HG03354 (cell line): ENCODE data around the gene CPA1.

Experiments used
- ATAC-seq: cut with Tn5 transposase; IDR thresholded peaks from one replicate; pipeline ENCODE4 v1.9.1; 2021; ENCODE audit warnings: mild to moderate bottlenecking; ENCODE audit not compliant: unreplicated experiment, poor library complexity, severe bottlenecking

Gene CPA1

DNA sequence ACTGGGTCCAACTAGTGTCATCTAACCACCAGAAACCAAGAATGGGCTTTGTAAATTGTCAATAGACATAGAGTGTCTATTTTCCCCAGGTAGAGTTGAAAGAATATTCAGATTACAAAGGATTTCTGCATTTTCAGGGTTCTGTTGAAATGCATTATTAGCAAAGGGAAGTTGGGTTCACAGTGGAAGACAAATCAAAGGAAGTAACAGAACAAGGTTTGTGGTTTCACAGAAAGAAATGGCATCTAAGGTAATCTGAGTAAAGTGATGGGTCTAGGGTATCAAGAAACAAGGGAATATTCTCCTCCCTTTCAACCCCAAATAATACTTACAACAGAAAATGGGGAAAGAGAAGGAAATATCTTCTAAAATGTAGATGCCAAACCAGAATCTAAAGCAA lies 34.7 kb downstream of the CPA1 start:
- ATAC-seq: no peak

DNA sequence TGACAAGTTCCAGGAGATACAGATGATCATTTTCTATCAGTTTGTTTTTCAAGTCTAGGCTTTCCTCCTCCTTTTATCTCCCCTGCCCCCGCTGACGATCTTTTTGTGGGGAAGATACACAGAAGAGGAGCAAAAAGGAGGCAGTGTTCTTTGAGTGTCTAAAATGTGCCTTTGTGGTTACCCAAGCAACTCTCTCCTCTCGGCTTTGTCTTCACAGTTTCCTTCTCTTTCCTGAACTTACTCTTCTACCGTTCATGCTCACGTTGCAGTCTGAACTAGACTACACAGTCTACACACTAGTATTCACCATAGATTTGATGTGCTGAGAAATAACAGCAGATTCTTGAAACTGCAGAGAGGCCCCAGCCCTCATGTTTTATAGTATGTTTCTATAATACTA lies 36.9 kb downstream of the CPA1 start:
- no peak for ATAC-seq

DNA sequence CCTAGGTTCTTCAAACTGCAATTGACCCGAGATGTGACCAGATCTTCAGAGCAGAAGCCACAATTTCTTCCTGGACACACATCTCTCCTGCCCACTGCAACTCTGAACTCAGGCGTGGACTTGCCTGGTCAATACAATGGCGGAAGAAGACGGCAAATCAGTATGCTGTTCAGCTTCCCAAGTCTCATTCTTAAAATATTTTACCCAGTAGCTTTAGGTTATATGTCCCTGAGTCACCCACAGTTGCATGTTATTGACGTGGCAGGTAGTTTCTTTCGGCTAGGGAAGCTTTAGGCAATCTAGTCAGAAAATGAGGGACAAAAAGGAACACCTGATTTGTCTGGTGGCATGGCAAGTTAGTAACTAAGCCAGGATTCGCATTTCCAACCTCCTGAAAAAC lies 38.0 kb downstream of the CPA1 start:
- ATAC-seq: no peak

DNA sequence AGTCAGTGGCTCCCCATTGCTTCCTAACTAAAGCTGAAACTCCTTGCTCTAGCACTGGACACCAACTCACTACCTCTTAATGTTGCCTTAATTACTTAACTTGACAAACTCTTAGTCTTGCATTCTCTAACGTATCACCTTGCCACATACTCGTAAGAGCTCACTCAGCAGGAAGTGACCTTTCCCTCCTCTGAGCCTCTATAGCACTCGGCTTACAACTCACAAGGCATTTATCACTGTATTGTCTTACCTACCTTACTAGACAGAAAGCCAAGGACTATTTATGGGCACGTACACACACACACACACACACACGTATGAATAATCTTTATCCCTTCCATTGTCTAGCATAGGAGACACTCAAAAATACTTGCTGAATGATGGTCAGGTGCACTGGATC lies 39.4 kb downstream of the CPA1 start:
- ATAC-seq: no peak

DNA sequence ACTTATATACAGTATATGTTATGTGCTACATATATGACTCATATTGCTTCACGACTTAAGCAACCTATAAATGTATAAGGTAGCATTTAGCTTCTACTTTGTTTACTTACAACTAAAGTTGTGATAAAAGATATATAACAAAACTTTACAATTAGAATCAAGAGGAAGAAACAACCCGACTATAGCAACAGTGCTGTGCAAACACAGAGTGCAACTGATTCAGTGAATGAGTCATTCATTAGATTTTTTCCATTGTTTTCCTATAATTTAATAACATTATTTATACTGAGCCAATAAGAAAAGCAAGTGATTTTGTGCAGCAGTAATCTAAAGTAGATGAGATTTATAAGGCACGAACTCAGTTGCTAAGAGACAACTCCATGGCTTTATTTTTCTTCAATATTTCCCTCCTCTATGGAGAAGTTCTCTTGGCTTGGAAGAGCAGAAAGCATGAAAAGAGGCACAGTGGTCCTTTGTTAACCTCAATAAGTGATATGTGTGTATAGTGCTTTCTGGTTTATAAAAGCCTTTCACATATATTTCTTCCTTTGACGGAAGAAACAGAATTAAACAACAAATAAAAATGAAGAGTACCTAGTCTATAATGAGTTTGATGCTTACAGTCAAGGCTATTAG lies 40.8 kb downstream of the CPA1 start:
- ATAC-seq: no peak

DNA sequence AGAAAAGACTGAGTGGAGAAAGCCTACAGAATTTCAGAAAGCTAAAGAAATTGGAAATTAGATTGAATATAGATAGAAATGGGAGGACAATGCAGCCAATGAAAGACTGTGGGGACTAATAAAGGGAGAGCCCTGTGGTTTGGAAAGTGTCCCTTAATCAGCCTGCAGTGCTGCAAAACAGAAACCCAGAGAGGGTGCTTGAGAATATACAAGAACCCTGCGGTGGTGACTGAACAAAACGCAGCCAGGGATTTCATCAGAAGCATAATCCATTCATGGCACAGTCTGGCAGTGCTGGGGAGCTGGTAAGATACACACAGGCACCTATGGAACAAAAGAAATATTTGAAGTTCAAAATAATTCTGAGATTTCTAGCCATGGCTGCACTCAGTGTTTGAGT lies 41.4 kb downstream of the CPA1 start:
- no peak for ATAC-seq

DNA sequence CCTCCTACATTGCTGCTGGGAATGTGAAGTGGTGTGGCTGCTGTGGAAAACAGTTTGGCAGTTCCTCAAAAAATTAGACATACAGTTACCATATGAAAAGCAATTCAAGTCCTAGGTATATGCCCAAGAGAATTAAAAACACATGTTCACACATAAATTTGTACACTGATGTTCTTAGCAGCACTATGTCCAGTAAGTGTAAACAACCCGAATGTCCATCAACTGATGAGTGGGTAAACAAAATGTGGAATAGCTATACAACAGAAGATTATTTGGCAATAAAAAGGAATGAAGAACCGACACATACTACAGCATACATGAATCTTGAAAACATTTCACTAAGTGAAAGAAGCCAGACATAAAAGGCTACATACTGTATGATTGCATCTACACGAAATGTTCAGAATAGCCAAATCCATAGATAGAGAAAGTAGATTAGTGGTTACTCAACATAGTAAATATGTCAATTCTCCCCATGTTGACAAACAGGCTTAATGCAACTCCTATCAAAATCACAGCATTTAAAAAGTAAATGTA lies 43.3 kb downstream of the CPA1 start:
- no peak for ATAC-seq

DNA sequence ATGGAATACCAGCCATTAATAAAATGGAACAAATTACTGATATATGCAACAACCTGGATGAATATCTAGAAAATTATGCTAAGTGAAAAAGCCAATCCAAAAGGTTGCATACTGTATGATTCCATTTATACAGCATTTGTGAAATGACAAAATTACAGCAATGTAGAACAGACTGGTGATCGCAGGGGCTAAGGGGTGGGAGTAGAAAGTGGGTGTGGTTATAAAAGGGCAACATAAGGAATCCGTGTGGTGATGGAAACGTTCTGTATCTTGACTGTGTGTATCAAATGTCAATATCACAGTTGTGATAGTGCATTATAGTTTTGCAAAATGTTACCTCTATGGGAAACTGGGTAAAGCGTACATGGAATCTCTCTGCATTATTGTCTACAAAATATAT lies 45.5 kb downstream of the CPA1 start:
- ATAC-seq: no peak

DNA sequence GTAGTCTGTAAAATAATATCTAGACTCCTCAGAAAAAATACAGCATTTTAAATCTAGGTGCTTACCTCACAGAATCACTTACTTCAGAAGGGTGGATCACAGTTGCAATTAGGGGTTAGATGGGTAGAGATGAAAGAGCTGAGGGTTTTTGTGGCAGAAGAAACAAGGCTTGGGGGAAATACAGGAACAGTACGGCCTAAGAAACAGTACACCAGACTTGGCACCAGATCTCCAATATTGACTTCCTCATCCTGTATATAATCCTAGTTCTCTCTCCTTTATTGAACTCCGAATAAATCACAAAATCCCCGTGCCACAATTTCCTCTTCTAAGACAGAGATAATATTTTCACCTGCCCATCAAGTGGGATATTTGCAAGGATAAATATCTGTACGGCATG lies 46.3 kb downstream of the CPA1 start:
- ATAC-seq: no peak

DNA sequence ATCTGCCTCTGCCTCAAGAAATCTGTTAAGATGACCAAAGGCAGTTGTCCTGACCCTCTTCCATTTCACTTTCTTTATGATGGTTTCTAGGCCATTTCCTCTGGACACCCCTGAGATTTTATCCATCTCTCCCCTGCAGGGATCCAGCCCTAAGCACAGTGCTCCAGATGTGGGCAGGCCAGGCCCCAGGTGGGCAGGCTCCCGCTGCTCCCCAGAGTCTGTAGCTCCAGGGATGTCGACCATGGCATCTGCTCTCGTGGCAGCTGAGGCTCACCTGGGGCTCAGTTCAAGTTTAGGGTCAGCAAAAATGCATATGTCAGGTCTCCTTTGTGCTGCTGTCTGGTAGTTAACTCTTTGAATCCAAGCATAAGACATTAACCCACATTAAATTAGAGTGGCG lies 48.7 kb downstream of the CPA1 start:
- ATAC-seq: no peak

DNA sequence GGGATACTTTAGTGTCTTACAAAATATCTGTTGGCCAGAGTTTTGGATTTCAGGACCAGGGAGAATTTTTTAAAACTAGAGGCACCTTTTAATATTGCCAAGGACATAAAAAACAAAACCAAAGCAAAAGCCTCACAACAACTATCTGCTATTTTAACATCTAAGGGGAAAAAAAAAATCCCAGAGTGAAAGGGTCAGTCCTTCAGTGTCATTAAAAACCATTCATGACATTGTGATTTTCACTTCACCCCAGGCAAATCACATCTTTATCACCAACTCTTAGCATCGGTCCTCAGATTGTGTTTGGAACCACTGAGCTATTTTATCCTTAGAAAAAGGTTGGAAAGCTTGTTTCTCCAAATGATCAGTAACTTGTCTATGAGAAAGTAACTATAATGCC lies 49.8 kb downstream of the CPA1 start:
- no peak for ATAC-seq

DNA sequence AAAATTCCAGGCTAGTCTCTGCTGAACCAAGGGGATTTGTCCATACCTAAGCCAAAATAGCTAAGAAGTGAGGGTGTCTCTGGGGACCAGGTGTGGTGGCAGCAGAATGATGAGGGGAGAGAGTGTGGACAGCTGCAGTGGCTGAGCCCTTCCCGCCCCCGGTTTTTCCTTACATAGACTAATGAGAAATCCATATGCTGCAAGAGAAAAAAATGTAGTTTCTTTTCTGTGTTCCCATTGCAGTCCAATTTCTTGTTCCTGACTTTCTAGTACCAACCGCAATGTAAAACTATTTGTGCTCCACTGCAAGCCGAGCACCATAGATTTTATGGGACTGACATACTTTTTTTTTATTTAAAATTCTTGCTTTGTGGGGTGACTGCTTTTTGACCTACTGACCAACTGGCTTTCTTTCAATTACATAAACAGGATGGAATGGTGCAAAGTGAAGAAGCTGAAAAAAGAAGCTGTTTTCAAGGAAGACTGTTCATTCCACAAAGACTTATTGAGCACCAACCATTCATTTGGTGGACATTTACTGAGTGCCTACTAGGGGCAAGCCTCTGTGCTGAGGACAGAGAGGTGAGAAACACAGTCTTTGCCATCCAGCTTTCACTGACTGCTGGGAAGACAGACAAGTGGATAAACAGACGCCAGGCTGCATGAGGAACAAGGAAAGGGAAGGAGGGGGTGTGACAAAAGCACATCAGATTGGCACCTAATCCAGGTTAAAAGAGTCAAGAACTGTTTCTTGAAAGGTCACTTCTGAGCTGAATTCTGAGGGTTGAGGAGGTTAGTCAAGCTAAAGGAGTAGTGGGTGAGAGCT lies 50.8 kb downstream of the CPA1 start:
- ATAC-seq: no peak

DNA sequence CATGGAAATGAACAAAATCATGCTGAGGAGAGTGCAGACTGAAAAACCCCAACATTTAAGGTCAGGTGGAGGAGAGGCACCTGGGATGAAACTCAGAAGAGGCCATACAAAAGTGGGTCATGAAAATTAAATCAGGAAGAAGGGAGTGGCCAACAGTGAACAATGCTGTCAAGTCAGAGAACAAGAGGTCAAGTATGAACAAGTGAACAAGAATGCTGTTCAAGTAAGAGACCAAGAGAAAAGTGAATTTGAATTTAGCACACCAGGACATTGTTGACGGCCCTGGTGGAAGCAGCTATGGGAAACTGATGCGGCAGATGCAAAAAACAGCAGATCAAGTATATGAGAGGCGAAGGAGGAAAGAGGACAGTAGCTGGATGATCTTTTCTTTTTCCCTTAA lies 52.6 kb downstream of the CPA1 start:
- no peak for ATAC-seq

DNA sequence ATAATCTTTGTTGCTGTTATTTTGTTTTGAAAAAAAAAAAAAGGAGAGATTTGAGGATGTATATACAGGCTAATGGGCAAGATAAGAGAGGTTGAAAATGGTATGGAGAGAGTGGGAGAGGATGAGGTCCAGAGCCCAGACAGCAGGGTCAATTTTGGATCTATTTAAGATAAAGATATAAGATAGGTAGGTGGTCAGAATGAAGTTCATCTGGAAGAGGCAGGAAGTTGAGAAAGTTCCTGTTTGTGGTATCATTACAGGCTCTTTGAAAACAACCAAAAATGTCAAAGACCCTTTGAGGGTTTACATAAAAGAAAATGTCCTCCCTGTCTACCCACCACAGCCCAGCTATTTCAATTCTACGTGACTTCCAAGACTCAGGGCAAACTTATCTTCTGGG lies 53.0 kb downstream of the CPA1 start:
- ATAC-seq: no peak

DNA sequence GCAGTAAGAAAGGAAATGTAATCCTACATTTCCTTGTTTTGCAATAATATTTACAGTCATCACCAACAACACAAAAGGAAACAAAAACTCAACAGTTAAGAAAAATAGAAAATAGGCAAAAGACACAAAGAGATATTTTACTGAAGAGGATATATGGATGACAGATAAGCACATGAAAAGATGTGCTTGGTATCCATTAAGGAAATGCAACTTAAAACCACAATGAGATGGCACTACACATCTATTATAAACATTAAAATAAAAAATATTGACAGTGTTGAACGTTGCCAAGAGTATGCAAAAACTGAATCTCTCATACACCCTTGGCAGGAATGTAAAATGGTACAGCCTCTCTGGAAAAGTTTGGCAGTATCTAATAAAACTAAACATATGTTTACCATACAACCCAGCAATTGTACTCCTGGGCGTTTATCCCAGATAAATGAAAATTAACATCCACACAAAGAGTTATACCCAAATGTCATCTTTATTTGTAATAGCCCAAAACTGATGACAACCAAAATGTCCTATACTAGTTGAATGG lies 55.1 kb downstream of the CPA1 start:
- ATAC-seq: no peak

DNA sequence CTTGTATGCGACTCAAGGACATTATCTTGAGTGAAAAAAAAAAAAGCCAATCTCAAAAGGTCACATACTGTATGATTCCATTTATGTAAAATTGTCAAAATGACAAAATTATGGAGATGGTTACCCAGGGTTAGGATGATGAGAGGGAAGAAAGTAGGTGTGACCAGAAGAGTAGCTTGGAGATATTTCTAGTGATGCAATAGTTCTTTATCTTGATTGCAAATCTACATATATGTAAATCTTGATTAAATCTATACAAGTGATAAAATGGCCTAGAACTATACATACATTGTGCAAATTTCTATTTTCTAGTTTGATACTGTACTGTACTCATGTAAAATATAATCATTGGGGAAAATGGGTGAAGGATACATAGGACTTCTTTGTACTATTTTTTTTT lies 56.0 kb downstream of the CPA1 start:
- no peak for ATAC-seq
